Tibial nerve (tissue), 4 donors: ENCODE results near the gene ASPG. TPM values are rescaled to one million over a fixed set of nuclear protein-coding genes. Genes with fewer than 3 reads are reported as not detected.

ENCODE experiments used
- DNase-seq, 2 donors: peaks; one replicate each; pipeline ENCODE4 v3.0.0-alpha.2; 2019; ENCODE audit warnings: low spot score in 2 of 2
- H3K27ac ChIP-seq, 4 donors: fragments of 200-600 bp; sonication (generic) in 3 of 4; one replicate each; pipeline ENCODE4 v1.5.1; 2017 to 2019; ENCODE audit warnings: mild to moderate bottlenecking in 1 of 4
- H3K27me3 ChIP-seq, 2 donors: fragments of 200-600 bp; sonication (generic) in 1 of 2; one replicate each; pipeline versions ENCODE4 v1.5.1 to v1.6.0; 2017 to 2019
- H3K36me3 ChIP-seq, 3 donors: fragments of 200-600 bp; sonication (generic); one replicate each; pipeline ENCODE4 v1.5.1; 2018 to 2019
- H3K4me1 ChIP-seq, 4 donors: fragments of 200-600 bp; sonication (generic) in 3 of 4; one replicate each; pipeline ENCODE4 v1.5.1; 2017 to 2019
- H3K4me3 ChIP-seq, 4 donors: fragments of 200-600 bp; sonication (generic) in 3 of 4; one replicate each; pipeline ENCODE4 v1.5.1; 2017 to 2019; ENCODE audit warnings: mild to moderate bottlenecking in 1 of 4, moderate library complexity in 1 of 4
- H3K9me3 ChIP-seq, 4 donors: fragments of 200-600 bp; sonication (generic) in 3 of 4; one replicate each; pipeline ENCODE4 v1.5.1; 2017 to 2019
- CTCF ChIP-seq, 5 experiments: fragments of 200-600 bp in 3 of 5; fragments of 450-650 bp in 2 of 5; sonication (generic) in 3 of 5; IDR thresholded peaks; one replicate each; pipeline ENCODE4 v1.5.1; 2016 to 2019; ENCODE audit warnings: antibody characterized with exemption in 5 of 5, mild to moderate bottlenecking in 3 of 5, moderate library complexity in 2 of 5
- EP300 ChIP-seq, 2 donors: sonication (generic); formaldehyde crosslinking; IDR thresholded peaks; one replicate each; pipeline ENCODE4 v1.6.1; 2017; ENCODE audit warnings: antibody characterized with exemption in 2 of 2, mild to moderate bottlenecking in 1 of 2
- POLR2A ChIP-seq, 2 donors: fragments of 450-650 bp; IDR thresholded peaks; one replicate each; pipeline ENCODE4 v1.6.1; 2017; ENCODE audit warnings: antibody characterized with exemption in 2 of 2, mild to moderate bottlenecking in 2 of 2, moderate library complexity in 2 of 2
- WGBS, 2 donors: methylation state at CpG; one replicate each; pipeline ENCODE4 v1.1.5; 2018; 5-methylcytosine and 5-hydroxymethylcytosine counted together
- total RNA-seq, 4 donors: library from RNA; depleted of rRNA; stranded (reverse); fragments of >200 nt; gene quantifications; one replicate each; pipeline ENCODE4 v1.1.0, GENCODE V29; 2016

ASPG gene
- total RNA-seq, 4 donors from 2014 or later, result 2.4 to 8.7 (median 2.7) TPM

- Histone ChIP-seq H3K27ac (no peak overlapping the region), H3K4me1 (peaks cover 0 to 21% (median 0%) of the 10 kb centered on the region in 4 donors), H3K27me3 (peaks cover 0 to 68% of the 10 kb centered on the region in 2 donors), H3K4me3 (no peak overlapping the region), H3K36me3 (no peaks in the 10 kb centered on the region), H3K9me3 (peaks cover 0 to 25% (median 1%) of the 10 kb centered on the region in 4 donors)
- no peak for TF ChIP-seq EP300 (IDR thresholded peaks at IDR 0.05)
- no peak for TF ChIP-seq POLR2A (IDR thresholded peaks at IDR 0.05)
- no peak for TF ChIP-seq CTCF (IDR thresholded peaks at IDR 0.05)
- WGBS, 2 donors, result 67 to 85% methylated on average over 11 to 18 of the region's 18 CpGs
- no peak for DNase-seq
Observed at GRCh38 chr14:104119488-104120251, 34.2 kb downstream of the ASPG start.

- no peak for TF ChIP-seq POLR2A (IDR thresholded peaks at IDR 0.05)
- TF ChIP-seq CTCF (IDR thresholded peaks at IDR 0.05), result no peak
- no peak for TF ChIP-seq EP300 (IDR thresholded peaks at IDR 0.05)
- Histone ChIP-seq H3K4me3 (no peak overlapping the region), H3K27ac (no peak overlapping the region), H3K9me3 (peaks cover 0 to 31% (median 1%) of the 10 kb centered on the region in 4 donors), H3K27me3 (peaks cover 0 to 65% of the 10 kb centered on the region in 2 donors), H3K36me3 (no peaks in the 10 kb centered on the region), H3K4me1 (peaks cover 0 to 21% (median 0%) of the 10 kb centered on the region in 4 donors)
- WGBS, 2 donors, result 78 to 89% methylated on average over 5 of the region's 5 CpGs
- DNase-seq, result no peak
Observed at GRCh38 chr14:104120281-104120741, 34.8 kb downstream of the ASPG start.

- H3K4me1 ChIP-seq, result peaks cover 0 to 18% (median 0%) of the 10 kb centered on the region in 4 donors
- no peaks in the 10 kb centered on the region for H3K36me3 ChIP-seq
- H3K4me3 ChIP-seq, result no peak overlapping the region
- no peak for DNase-seq
- 77 to 83% methylated on average over 5 of the region's 5 CpGs for WGBS, 2 donors
- no peak overlapping the region for H3K27ac ChIP-seq
- H3K27me3 ChIP-seq, result peaks cover 0 to 56% of the 10 kb centered on the region in 2 donors
- H3K9me3 ChIP-seq, result peaks cover 0 to 37% (median 1%) of the 10 kb centered on the region in 4 donors
- no peak for TF ChIP-seq EP300 (IDR thresholded peaks at IDR 0.05)
- TF ChIP-seq CTCF (IDR thresholded peaks at IDR 0.05), result no peak
- no peak for TF ChIP-seq POLR2A (IDR thresholded peaks at IDR 0.05)
Observed at GRCh38 chr14:104121142-104121541, 35.6 kb downstream of the ASPG start.

- H3K27me3 ChIP-seq, result peaks cover 0 to 33% of the 10 kb centered on the region in 2 donors
Observed at GRCh38 chr14:104123879-104124278, 38.4 kb downstream of the ASPG start.

More at GRCh38 chr14:104123879-104124278, 38.4 kb downstream of the ASPG start:
- no peaks in the 10 kb centered on the region for H3K4me1 ChIP-seq
- H3K9me3 ChIP-seq, result peaks cover 0 to 63% (median 1%) of the 10 kb centered on the region in 4 donors
- H3K4me3 ChIP-seq, result no peak overlapping the region
- TF ChIP-seq EP300 (IDR thresholded peaks at IDR 0.05) (no peak), POLR2A (IDR thresholded peaks at IDR 0.05) (no peak), CTCF (IDR thresholded peaks at IDR 0.05) (no peak)
- no peak overlapping the region for H3K27ac ChIP-seq
- 82 to 94% methylated on average over 1 of the region's 1 CpG for WGBS, 2 donors
- H3K36me3 ChIP-seq, result no peaks in the 10 kb centered on the region
- DNase-seq, result no peak
